ENCODE results near the gene TFB1M. TPM values are rescaled to one million over a fixed set of nuclear protein-coding genes. Genes with fewer than 3 reads are reported as not detected.

The TFB1M gene
- total RNA-seq, 4 donors from 2014 or later: 11.4 to 26.4 (median 13.3) TPM

DNA sequence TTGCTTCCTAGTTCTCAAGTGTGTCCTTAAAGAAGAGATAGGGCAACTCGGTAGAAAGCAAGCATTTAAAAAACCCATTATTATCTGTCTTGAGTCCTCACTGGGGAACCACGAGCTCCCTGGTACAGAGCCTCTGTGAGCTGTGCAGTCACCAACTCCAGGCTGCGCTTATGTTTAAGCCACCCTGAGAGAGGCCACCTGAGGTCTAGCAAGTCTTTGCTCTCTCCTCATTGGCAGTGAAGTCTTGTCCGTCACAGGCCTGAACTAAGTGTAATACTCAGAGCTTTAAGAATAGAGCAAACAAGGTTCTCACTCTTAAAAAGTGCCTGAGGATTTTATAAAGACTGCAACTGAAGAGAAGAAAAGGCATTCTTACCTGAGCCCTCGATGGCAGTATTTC, 54.4 kb downstream of the TFB1M start:
- no peak overlapping the region for H3K4me3 ChIP-seq
- no peaks in the 10 kb centered on the region for H3K9me3 ChIP-seq
- H3K4me1 ChIP-seq: no peaks in the 10 kb centered on the region
- H3K27ac ChIP-seq: no peak overlapping the region
- DNase-seq: no peak
- no peaks in the 10 kb centered on the region for H3K27me3 ChIP-seq
- peaks cover 0 to 36% (median 0%) of the 10 kb centered on the region in 3 donors for H3K36me3 ChIP-seq
- TF ChIP-seq POLR2A (IDR thresholded peaks at IDR 0.05) (no peak), CTCF (IDR thresholded peaks at IDR 0.05) (no peak)

GRCh38 chr6:155259204-155259603, 55.1 kb downstream of the TFB1M start:
- H3K36me3 ChIP-seq: peaks cover 0 to 43% (median 0%) of the 10 kb centered on the region in 3 donors
- no peak overlapping the region for H3K27ac ChIP-seq
- H3K4me1 ChIP-seq: no peaks in the 10 kb centered on the region
- H3K4me3 ChIP-seq: no peak overlapping the region
- TF ChIP-seq POLR2A (IDR thresholded peaks at IDR 0.05) (no peak), CTCF (IDR thresholded peaks at IDR 0.05) (no peak)
- H3K27me3 ChIP-seq: no peaks in the 10 kb centered on the region
- no peak for DNase-seq
- H3K9me3 ChIP-seq: no peaks in the 10 kb centered on the region

DNA sequence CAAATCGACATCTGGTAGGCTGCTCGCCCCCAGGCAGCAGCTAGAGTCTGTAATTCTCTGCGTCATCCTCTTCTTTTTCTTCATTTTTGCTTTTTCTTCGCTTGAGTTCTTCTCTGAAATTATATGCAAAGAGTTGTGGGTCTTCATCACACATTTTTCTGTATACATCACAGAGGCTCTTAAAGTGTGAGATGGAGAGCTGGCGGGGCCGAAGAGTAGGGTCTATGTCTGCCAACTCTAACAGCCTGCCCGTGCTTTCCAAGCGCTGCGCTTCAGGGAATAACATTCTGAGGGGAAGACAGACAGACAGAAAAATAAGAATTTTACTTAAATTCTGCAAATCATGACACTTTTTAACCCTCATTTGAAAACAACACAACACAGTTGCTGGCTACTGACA, 56.5 kb downstream of the TFB1M start:
- Histone ChIP-seq H3K36me3 (peaks cover 0 to 54% (median 0%) of the 10 kb centered on the region in 3 donors), H3K9me3 (no peaks in the 10 kb centered on the region), H3K27ac (no peak overlapping the region), H3K27me3 (no peaks in the 10 kb centered on the region), H3K4me3 (no peak overlapping the region), H3K4me1 (no peaks in the 10 kb centered on the region)
- no peak for DNase-seq
- TF ChIP-seq POLR2A (IDR thresholded peaks at IDR 0.05): no peak
- no peak for TF ChIP-seq CTCF (IDR thresholded peaks at IDR 0.05)

GRCh38 chr6:155256122-155256795, 58.0 kb downstream of the TFB1M start:
- H3K27me3 ChIP-seq: no peaks in the 10 kb centered on the region
- DNase-seq: no peak
- TF ChIP-seq POLR2A (IDR thresholded peaks at IDR 0.05): no peak
- H3K9me3 ChIP-seq: no peaks in the 10 kb centered on the region
- no peak overlapping the region for H3K4me3 ChIP-seq
- peaks cover 0 to 67% (median 0%) of the 10 kb centered on the region in 3 donors for H3K36me3 ChIP-seq
- H3K4me1 ChIP-seq: no peaks in the 10 kb centered on the region
- H3K27ac ChIP-seq: no peak overlapping the region

DNA sequence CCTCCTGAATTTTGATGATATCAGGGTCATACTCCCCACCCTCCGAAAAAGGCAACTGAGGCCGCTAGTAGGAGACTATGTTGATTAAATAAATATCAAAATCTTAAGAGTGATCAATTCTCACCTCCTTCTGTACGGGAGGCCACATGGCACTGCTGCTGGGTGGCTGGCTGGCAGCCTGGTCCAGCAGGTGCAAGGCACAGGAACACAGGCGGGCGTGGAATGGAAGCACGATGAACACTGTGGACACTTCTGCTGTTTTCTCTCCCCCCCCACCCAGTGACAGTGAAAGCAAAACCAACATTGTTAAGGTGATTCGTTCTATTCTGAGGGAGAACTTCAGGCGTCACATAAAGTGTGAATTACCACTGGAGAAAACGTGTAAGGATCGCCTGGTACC, 60.1 kb downstream of the TFB1M start:
- H3K4me1 ChIP-seq: no peaks in the 10 kb centered on the region
- H3K36me3 ChIP-seq: peaks cover 0 to 61% (median 0%) of the 10 kb centered on the region in 3 donors
- TF ChIP-seq POLR2A (IDR thresholded peaks at IDR 0.05): no peak
- no peak for TF ChIP-seq CTCF (IDR thresholded peaks at IDR 0.05)
- H3K4me3 ChIP-seq: no peak overlapping the region
- DNase-seq: no peak
- no peaks in the 10 kb centered on the region for H3K9me3 ChIP-seq
- no peak overlapping the region for H3K27ac ChIP-seq
- no peaks in the 10 kb centered on the region for H3K27me3 ChIP-seq

GRCh38 chr6:155253337-155253736, 60.9 kb downstream of the TFB1M start:
- no peaks in the 10 kb centered on the region for H3K27me3 ChIP-seq
- no peak for DNase-seq
- no peaks in the 10 kb centered on the region for H3K4me1 ChIP-seq
- peaks cover 0 to 57% (median 0%) of the 10 kb centered on the region in 3 donors for H3K36me3 ChIP-seq
- no peaks in the 10 kb centered on the region for H3K9me3 ChIP-seq
- H3K4me3 ChIP-seq: no peak overlapping the region
- TF ChIP-seq CTCF (IDR thresholded peaks at IDR 0.05): no peak
- no peak for TF ChIP-seq POLR2A (IDR thresholded peaks at IDR 0.05)
- no peak overlapping the region for H3K27ac ChIP-seq
